ENCODE measurements around the gene VAV2.

- TF ChIP-seq CTCF (IDR thresholded peaks at IDR 0.05) (no peak), POLR2A (IDR thresholded peaks at IDR 0.05) (no peak)
Measured at GRCh38 chr9:133839822-133840329, 152.2 kb downstream of the VAV2 start.

Measured in adrenal gland (tissue), 5 donors.